Keratinocyte (primary cell): ENCODE data around the gene UBL7. TPM values are rescaled to one million over a fixed set of nuclear protein-coding genes. Genes with fewer than 3 reads are reported as not detected.

Experiments
- DNase-seq: peaks from one replicate; pipeline ENCODE4 v3.0.0-alpha.2; 2011; ENCODE audit warnings: low read depth, missing footprints, low spot score
- FAIRE-seq: peaks from 2 replicates; lab custom pipeline; 2011; peaks lifted over from hg19 to GRCh38; lab: Jason Lieb, UNC
- H2AFZ ChIP-seq: 2 replicates; pipeline ENCODE4 v1.6.0; 2012; ENCODE audit warnings: low read length, control low read depth, inconsistent platforms; ENCODE audit not compliant: control insufficient read depth
- H3K27ac ChIP-seq: 2 replicates; pipeline ENCODE4 v1.5.1; 2011; ENCODE audit warnings: low read length; ENCODE audit not compliant: control insufficient read depth, insufficient read depth
- H3K27me3 ChIP-seq: 3 replicates; pipeline ENCODE4 v1.6.0; 2011; ENCODE audit warnings: low read length; ENCODE audit not compliant: control insufficient read depth, insufficient read depth; ENCODE audit errors: extremely low read depth
- H3K36me3 ChIP-seq, 2 experiments: 2 replicates in 1 of 2; 3 replicates in 1 of 2; pipeline ENCODE4 v1.5.1; 2011; ENCODE audit warnings: low read length in 2 of 2, mild to moderate bottlenecking in 1 of 2; ENCODE audit not compliant: control insufficient read depth in 2 of 2, insufficient read depth in 2 of 2; ENCODE audit errors: extremely low read depth in 1 of 2
- H3K4me1 ChIP-seq: 3 replicates; pipeline ENCODE4 v1.5.1; 2011; ENCODE audit warnings: low read length; ENCODE audit not compliant: control insufficient read depth, insufficient read depth; ENCODE audit errors: extremely low read depth
- H3K4me2 ChIP-seq: 3 replicates; pipeline ENCODE4 v1.6.0; 2011; ENCODE audit warnings: low read depth, low read length; ENCODE audit not compliant: control insufficient read depth, insufficient read depth; ENCODE audit errors: extremely low read depth
- H3K4me3 ChIP-seq, 3 experiments: fragments of 200-600 bp in 1 of 3; sonication (generic) in 1 of 3; 2 replicates in 2 of 3; 3 replicates in 1 of 3; pipeline ENCODE4 v1.5.1; 2011 to 2016; ENCODE audit warnings: low read length in 3 of 3, mild to moderate bottlenecking in 3 of 3, control low read depth in 2 of 3, inconsistent platforms in 1 of 3, low read depth in 1 of 3, mixed read lengths in 1 of 3, mixed run types in 1 of 3, moderate library complexity in 1 of 3; ENCODE audit not compliant: control insufficient read depth in 2 of 3, insufficient read depth in 2 of 3; ENCODE audit errors: extremely low read depth in 1 of 3
- H3K79me2 ChIP-seq: 2 replicates; pipeline ENCODE4 v1.6.0; 2012; ENCODE audit warnings: low read length; ENCODE audit not compliant: control insufficient read depth, insufficient read depth
- H3K9ac ChIP-seq: 3 replicates; pipeline ENCODE4 v1.6.0; 2011; ENCODE audit warnings: low read length; ENCODE audit not compliant: control insufficient read depth, insufficient read depth; ENCODE audit errors: extremely low read depth
- H3K9me1 ChIP-seq: 3 replicates; pipeline ENCODE4 v1.6.0; 2011; ENCODE audit warnings: low read length; ENCODE audit not compliant: control insufficient read depth, insufficient read depth; ENCODE audit errors: extremely low read depth
- H3K9me3 ChIP-seq: 2 replicates; pipeline ENCODE4 v1.5.1; 2012; ENCODE audit warnings: low read depth, low read length; ENCODE audit not compliant: control insufficient read depth
- H4K20me1 ChIP-seq: 3 replicates; pipeline ENCODE4 v1.6.0; 2011; ENCODE audit warnings: low read length; ENCODE audit not compliant: control insufficient read depth, insufficient read depth; ENCODE audit errors: extremely low read depth
- EZH2 ChIP-seq: IDR thresholded peaks from one replicate; pipeline ENCODE4 v1.6.1; 2012; ENCODE audit warnings: inconsistent platforms, mild to moderate bottlenecking, low read length, moderate library complexity
- dilution Hi-C: fragments of 300-500 bp; cut with MboI; formaldehyde crosslinking; loops from one replicate; pipeline ENCODE4 v1.7.0; 2020; ENCODE audit warnings: low sequenced_read_pairs; ENCODE audit not compliant: extremely low pct_ligation_motif_present
- polyA plus RNA-seq, 5 experiments: library from polyadenylated mRNA; depleted of rRNA in 3 of 5; stranded (reverse) in 3 of 5; stranded (forward) in 1 of 5; unstranded in 1 of 5; fragments of >200 nt; gene quantifications; 1 replicate in 1 of 5; 2 replicates in 3 of 5; 3 replicates in 1 of 5; pipeline versions ENCODE4 v1.2.1 to v1.2.3, GENCODE V29; 2011 to 2012; ENCODE audit warnings: missing spikeins in 2 of 5, low read depth in 1 of 5, low replicate concordance in 1 of 5
- TF ChIP-seq, protein P1 (sequence below), 3 experiments: IDR thresholded peaks in 1 of 3; conservative IDR thresholded peaks in 1 of 3; optimal IDR thresholded peaks in 1 of 3; 2 replicates in 2 of 3; 3 replicates in 1 of 3; pipeline versions ENCODE3 to v1.5.1; 2011; ENCODE audit warnings: low read length in 3 of 3, mild to moderate bottlenecking in 3 of 3, moderate library complexity in 2 of 3, control low read depth in 1 of 3, inconsistent platforms in 1 of 3; ENCODE audit not compliant: insufficient read depth in 2 of 3; ENCODE audit errors: extremely low read depth in 1 of 3

The UBL7 gene
- polyA plus RNA-seq, 1 donor (not counting 4 experiments of a cell fraction or from before 2014, with no cell fraction given), result 45.8 TPM

GRCh38 chr15:74430510-74430951, 30.4 kb downstream of the UBL7 start:
- no peaks in the 10 kb centered on the region for H3K27me3 ChIP-seq
- H4K20me1 ChIP-seq, result peaks cover 22% of the 10 kb centered on the region
- H3K9ac ChIP-seq, result no peak overlapping the region
- TF ChIP-seq EZH2, result no peak
- TF ChIP-seq, protein P1, sequence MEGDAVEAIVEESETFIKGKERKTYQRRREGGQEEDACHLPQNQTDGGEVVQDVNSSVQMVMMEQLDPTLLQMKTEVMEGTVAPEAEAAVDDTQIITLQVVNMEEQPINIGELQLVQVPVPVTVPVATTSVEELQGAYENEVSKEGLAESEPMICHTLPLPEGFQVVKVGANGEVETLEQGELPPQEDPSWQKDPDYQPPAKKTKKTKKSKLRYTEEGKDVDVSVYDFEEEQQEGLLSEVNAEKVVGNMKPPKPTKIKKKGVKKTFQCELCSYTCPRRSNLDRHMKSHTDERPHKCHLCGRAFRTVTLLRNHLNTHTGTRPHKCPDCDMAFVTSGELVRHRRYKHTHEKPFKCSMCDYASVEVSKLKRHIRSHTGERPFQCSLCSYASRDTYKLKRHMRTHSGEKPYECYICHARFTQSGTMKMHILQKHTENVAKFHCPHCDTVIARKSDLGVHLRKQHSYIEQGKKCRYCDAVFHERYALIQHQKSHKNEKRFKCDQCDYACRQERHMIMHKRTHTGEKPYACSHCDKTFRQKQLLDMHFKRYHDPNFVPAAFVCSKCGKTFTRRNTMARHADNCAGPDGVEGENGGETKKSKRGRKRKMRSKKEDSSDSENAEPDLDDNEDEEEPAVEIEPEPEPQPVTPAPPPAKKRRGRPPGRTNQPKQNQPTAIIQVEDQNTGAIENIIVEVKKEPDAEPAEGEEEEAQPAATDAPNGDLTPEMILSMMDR (optimal IDR thresholded peaks at IDR 0.05 in 1 of 3, IDR thresholded peaks at IDR 0.05 in 1 of 3, conservative IDR thresholded peaks at IDR 0.05 in 1 of 3; ENCODE audit: extremely low read depth in 1 of 3, insufficient read depth in 2 of 3, low read length in 3 of 3), result no peak
- DNase-seq (no peak), FAIRE-seq (no peak)
- peaks cover 3 to 26% of the 10 kb centered on the region in 2 experiments for H3K36me3 ChIP-seq
- H3K4me1 ChIP-seq, result peaks cover 38% of the 10 kb centered on the region
- dilution Hi-C loops, result no loop called here
- peak overlapping the region in 1 of 3 experiments; percentile 4 for H3K4me3 ChIP-seq
- no peaks in the 10 kb centered on the region for H3K9me3 ChIP-seq
- H3K27ac ChIP-seq, result no peak overlapping the region
- H2AFZ ChIP-seq, result no peak overlapping the region
- peaks cover 85% of the 10 kb centered on the region for H3K79me2 ChIP-seq
- H3K4me2 ChIP-seq, result peak overlapping the region; percentile 91
- H3K9me1 ChIP-seq, result peaks cover 13% of the 10 kb centered on the region

DNA sequence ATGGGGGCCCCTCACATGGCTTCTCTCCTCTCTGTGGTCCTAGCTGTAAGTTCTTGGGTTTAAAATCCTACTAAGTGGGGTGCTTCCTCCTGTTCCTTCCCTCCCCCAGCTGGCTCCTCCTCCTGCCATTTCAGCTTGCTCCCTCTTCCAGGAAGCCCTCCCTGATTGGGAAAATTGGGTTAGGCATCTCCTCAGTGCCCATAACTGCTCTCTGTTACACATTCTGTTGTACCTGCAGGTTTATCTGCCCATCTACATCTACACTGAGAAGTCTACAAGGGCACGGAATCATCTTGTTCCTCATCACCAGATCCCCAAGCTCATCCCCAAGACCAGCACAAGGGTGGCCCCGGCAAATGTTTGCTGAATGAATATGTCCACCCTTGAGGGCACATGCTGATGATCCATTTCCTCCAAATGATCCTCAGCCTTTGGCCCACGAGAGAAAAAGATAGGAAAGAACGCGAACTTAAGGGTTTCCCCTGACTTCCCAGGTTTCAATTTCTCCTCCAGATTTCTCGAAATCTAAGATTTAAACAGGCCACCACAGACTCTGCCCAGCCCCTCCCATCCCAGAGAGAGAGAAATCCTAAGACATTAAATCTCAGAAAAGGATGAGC, 31.1 kb downstream of the UBL7 start:
- DNase-seq (no peak), FAIRE-seq (no peak)
- dilution Hi-C loops, result no loop called here
- Histone ChIP-seq H3K9me1 (peaks cover 13% of the 10 kb centered on the region), H3K4me2 (peak overlapping the region; percentile 91), H3K9ac (no peak overlapping the region), H2AFZ (no peak overlapping the region), H3K36me3 (peaks cover 3 to 27% of the 10 kb centered on the region in 2 experiments), H3K9me3 (no peaks in the 10 kb centered on the region), H4K20me1 (peaks cover 22% of the 10 kb centered on the region), H3K27ac (no peak overlapping the region), H3K4me1 (peaks cover 44% of the 10 kb centered on the region), H3K27me3 (no peaks in the 10 kb centered on the region), H3K4me3 (peak overlapping the region in 1 of 3 experiments; percentile 4), H3K79me2 (peaks cover 91% of the 10 kb centered on the region)
- no peak for TF ChIP-seq EZH2
- TF ChIP-seq, protein P1 (optimal IDR thresholded peaks at IDR 0.05 in 1 of 3, IDR thresholded peaks at IDR 0.05 in 1 of 3, conservative IDR thresholded peaks at IDR 0.05 in 1 of 3; ENCODE audit: extremely low read depth in 1 of 3, insufficient read depth in 2 of 3, low read length in 3 of 3), result no peak
